NCI-H1436 treated with DMSO at 0.1 percent for 48 hours (cell line): ENCODE measurements around the gene CAPZB.
"Not testable (repeated sequence)": the region's sequence is repeated elsewhere in the genome, so short reads cannot be mapped to it uniquely, and the experiment has no call there.

Source experiments
- DNase-seq: peaks from one replicate; lab custom pipeline; 2025; lab: John Stamatoyannopoulos, UW

CAPZB gene

GRCh38 chr1:19310720-19311502 lies 174.4 kb downstream of the CAPZB start:
- DNase-seq: no peak

- no peak for DNase-seq
These were observed 175.3 kb downstream of the CAPZB start for GRCh38 chr1:19310061-19310460.

GRCh38 chr1:19309123-19309813 lies 176.1 kb downstream of the CAPZB start:
- no peak for DNase-seq

- DNase-seq: no peak
These were observed 176.8 kb downstream of the CAPZB start for GRCh38 chr1:19308509-19308907.

- DNase-seq: no peak
These were observed 177.4 kb downstream of the CAPZB start for GRCh38 chr1:19307794-19308508.

GRCh38 chr1:19306941-19307340 lies 178.4 kb downstream of the CAPZB start:
- no peak for DNase-seq

- DNase-seq: no peak
These were observed 179.5 kb downstream of the CAPZB start for GRCh38 chr1:19305880-19306279.

GRCh38 chr1:19304081-19304480 lies 181.3 kb downstream of the CAPZB start:
- DNase-seq: not testable (repeated sequence)

GRCh38 chr1:19300211-19300610 lies 185.1 kb downstream of the CAPZB start:
- no peak for DNase-seq

- no peak for DNase-seq
These were observed 190.7 kb downstream of the CAPZB start for GRCh38 chr1:19294638-19295037.

GRCh38 chr1:19289244-19289643 lies 196.1 kb downstream of the CAPZB start:
- no peak for DNase-seq
